GM21526 (cell line): ENCODE data around the gene SMARCA4.
"Not testable (repeated sequence)": the region's sequence is repeated elsewhere in the genome, so short reads cannot be mapped to it uniquely, and the experiment has no call there.

Experiments
- ATAC-seq: cut with Tn5 transposase; IDR thresholded peaks from one replicate; pipeline ENCODE4 v1.9.1; 2021; ENCODE audit warnings: moderate library complexity; ENCODE audit not compliant: unreplicated experiment, low FRiP score

The SMARCA4 gene

DNA sequence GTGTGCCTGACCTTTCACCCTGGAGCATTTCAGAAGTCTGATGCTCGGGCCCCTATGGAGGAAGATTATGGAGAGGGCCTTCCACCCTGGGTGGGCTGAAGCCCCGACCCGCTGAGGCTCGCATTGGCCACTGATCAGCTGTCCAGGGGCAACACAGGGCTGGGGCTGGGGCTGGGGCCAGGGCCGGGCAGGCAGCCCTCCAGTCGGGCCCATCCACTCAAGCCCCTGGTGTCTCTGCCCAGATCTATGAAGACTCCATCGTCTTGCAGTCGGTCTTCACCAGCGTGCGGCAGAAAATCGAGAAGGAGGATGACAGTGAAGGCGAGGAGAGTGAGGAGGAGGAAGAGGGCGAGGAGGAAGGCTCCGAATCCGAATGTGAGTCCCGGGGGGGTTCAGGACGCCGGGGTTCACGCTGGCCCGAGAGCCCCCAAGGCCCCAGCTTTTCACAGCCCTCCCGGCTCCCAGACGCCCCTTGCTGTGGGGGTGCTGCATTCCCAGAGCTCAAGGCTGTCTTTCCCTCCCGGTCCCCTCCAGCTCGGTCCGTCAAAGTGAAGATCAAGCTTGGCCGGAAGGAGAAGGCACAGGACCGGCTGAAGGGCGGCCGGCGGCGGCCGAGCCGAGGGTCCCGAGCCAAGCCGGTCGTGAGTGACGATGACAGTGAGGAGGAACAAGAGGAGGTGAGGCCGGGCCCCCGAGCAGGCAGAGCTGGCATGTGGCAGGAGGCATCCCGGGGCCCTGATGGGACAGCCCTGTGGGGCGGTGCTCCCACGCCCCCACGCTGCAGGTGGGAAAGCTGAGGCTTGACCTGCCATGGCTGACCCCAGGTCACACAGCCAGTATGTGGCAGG lies 98.9 kb downstream of the SMARCA4 start:
- no peak for ATAC-seq

DNA sequence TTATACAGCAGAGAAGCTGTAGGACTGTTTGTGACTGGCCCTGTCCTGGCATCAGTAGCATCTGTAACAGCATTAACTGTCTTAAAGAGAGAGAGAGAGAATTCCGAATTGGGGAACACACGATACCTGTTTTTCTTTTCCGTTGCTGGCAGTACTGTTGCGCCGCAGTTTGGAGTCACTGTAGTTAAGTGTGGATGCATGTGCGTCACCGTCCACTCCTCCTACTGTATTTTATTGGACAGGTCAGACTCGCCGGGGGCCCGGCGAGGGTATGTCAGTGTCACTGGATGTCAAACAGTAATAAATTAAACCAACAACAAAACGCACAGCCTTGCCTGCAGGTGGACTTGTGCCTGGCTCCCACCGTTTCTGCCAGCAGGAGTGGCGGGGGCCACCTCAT lies 101.1 kb downstream of the SMARCA4 start:
- no peak for ATAC-seq

DNA sequence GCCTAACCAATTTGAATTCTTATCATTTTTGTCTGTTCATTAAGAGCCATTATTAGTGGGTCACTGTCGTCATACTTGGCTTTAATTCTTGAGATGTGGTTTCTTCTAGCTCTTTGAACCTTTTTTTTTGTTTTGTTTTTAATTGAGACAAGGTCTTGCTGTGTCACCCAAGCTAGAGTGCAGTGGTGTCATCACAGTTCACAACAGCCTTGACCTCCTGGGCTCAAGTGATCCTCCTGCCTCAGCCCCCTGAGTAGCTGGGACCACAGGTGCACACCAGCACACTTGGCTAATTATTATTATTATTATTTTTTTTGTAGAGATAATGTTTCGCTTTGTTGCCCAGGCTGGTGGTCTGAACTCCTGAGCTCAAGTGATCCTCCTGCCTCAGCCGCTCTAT lies 102.6 kb downstream of the SMARCA4 start:
- ATAC-seq: no peak

DNA sequence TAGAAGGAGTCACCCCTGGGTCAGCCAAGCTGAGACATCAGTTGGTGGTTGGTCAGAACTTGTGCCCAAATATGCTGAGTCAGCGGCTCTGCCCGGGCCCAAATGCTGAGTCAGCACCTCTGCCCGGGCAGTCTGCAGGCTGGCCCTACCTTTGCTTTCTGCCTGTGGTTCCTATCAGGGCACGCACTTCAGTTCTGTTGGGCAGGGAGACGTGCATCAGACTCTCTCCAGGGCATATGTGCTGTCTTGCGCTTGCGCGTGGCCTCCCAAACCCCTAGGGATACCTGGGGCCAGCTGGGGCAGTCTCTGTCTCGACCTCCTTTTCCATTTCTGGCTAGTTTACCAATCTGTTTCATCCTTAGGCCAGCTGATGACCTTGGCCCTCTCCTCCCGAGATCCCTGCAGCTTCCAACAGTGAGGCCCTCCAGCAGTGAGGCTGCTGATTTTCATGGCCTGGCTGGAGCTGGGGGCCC lies 104.0 kb downstream of the SMARCA4 start:
- no peak for ATAC-seq

DNA sequence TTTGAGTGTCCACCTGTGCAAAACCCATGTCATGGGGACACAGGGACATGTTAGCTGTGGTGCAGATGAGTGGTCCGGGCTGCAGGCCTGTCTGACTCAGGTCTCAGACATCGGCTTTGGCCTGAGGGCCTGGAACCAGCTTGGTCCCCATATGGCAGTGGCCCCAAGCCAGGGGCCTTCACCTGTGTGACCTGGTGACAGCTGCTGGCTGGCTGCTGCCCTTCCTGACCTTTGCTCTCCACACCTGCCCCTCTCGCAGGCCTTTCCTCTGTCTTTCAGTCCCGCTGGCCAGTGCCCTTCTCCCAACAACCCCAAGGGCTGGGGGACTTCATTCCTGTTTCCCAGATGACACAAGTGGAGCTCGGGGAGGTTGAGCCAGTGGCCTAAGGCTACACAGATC lies 105.5 kb downstream of the SMARCA4 start:
- ATAC-seq: no peak

DNA sequence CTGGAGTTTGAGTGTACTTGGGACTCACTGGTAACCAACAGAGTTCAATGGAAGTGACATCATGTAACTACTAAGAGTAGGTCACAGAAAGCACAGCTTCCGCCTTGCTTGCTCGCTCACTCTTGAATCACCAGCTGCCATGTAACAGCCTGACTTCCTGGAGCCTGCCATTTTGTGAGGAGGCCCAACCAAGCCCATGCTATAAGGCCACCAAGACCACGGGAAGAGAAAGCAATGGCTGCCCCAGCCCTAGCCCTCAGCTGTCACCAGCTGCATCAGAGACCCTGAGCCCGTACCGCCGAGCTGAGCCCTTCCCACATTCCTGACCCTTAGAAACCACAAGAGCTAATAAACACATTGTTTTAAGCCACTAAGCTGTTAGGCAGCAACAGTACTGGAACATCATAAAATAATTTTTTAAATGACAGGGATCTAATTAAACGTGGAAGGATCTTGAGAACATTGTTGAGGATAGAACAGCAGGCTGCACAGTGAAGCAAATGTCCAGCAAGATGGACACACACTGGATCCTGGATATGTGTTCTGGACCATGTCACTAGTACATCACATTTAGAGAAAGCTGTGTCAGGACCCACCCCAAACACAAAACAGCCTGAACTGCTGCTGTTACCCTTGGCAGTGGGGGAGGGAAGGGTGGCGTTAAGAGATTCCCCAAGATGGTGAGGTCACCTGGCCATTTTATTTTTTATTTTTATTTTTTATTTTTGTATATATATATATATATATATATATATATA lies 106.7 kb downstream of the SMARCA4 start:
- no peak for ATAC-seq

DNA sequence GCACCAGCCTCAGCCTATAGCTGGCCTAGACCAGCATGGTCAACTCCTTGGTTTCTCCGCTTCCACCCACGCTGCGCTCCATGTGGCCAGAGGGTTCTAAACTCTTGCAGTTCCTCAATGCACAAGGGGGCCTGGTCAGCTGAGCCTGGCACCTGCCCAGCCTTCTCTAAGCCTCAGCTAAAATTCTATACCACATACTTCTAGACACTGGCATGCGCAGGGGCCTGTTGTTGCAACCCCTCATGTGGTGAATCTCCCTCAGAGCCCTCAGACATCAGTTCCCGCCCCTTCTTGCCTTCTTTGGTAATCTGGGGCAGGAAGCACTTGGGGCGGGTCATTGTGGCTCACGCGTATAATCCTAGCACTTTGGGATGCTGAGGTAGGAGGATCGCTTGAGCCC lies 108.7 kb downstream of the SMARCA4 start:
- ATAC-seq: no peak

DNA sequence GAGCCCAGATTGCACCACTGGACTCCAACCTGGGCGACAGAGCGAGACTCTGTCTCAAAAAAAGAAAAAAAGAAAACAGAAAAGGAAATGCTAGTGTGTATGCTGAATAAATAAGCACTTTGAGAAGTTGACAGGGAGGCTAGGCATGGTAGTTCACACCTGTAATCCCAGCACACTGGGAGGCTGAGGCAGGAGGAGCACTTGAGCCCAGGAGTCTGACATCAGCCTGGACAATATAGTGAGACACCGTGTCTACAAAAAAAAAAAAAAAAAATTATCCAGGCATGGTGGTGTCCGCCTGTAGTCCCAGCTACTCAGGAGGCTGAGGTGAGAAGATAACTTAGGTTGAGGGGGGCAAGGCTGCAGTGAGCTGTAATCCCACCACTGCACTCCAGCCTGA lies 109.3 kb downstream of the SMARCA4 start:
- no peak for ATAC-seq

DNA sequence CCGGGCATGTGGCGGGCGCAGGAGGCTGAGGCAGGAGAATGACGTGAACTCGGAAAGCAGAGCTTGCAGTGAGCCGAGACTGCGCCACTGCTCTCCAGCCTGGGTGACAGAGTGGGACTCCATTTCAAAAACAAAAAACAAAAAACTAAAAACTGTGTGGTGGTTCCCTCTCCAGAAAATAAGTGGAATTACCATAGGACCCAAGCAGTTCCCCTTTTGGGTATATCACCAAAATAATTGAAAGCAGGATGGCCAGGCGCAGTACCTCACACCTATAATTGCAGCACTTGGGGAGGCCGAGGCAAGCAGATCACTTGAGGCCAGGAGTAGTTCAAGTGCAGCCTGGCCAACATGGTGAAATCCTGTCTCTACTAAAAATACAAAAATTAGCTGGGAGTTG lies 112.7 kb downstream of the SMARCA4 start:
- no peak for ATAC-seq

DNA sequence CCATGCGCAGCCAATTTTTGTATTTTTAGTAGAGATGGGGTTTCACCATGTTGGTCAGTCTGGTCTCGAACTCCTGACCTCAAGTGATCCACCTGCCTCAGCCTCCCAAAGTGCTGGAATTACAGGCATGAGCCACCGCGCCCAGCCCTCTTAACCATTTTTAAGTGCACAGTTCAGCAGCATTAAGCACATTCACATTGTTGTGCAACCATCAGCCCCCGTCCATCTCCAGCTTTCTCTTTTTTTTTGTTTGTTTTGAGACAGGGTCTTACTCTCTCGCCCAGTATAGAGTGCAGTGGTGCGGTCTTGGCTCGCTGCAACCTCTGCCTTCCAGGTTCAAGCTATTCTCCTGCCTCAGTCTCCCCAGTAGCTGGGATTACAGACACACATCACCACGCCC lies 116.0 kb downstream of the SMARCA4 start:
- ATAC-seq: not testable (repeated sequence)

DNA sequence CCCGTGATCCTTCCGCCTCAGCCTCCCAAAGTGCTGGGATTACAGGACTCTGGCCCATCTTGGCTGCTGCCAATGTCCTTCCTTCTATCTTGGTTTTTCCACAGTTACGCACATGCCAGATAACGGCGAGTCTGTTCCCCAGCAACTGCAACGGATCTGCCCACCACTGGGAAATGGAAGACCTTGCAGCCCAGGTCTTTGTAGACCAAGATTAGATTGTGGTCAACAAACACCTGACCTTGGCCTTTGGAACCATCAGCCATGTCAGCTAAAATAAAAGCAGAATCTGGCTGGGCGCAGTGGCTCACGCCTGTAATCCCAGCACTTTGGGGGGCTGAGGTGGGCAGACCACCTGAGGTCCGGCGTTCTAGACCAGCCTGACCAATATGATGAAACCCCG lies 118.1 kb downstream of the SMARCA4 start:
- no peak for ATAC-seq

DNA sequence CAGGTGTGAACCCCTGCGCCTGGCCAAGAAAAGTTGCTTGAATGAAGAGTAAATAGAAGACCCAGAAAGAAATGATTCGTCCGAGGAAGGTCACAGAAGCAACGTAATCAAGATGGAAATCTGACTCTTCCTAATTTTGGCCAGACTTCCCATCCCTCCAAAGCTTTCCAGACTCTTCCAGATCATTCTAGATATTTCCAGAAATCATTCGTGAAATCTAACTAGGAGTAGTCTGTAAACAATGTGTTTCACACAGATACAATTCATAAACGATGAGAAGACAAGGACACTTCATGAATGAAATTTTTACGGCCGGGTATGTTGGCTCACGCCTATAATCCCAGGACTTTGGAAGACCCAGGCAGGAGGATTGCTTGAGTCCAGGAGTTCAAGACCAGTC lies 119.2 kb downstream of the SMARCA4 start:
- no peak for ATAC-seq

DNA sequence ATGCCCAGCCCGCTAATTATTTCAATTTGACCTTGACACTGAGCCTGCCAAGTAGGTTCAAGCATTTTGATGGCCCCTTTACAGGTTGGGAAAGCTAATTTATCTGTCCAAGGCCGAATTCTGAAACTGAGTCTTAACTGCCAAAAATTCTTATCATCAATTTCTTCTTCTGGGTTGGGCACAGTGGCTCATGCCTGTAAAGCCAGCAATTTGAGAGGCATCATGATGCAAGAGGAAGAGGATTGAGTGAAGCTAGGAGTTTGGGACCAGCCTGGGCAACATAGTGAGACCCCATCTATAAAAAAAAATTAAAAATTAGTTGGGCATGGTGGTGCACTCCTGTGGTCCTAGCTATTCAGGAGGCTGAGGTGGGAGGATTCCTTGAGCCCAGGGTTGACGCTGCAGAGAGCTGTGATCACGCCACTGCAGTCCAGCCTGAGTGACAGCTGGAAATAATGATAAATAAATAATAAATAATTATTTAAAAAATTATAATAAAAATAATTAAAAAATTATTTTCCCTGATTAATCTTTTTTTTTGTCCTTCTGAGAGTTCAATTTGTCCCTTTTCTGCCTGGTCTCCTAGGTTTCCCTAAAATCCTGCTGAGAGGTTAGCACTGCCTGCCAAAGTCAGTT lies 127.2 kb downstream of the SMARCA4 start:
- ATAC-seq: no peak

DNA sequence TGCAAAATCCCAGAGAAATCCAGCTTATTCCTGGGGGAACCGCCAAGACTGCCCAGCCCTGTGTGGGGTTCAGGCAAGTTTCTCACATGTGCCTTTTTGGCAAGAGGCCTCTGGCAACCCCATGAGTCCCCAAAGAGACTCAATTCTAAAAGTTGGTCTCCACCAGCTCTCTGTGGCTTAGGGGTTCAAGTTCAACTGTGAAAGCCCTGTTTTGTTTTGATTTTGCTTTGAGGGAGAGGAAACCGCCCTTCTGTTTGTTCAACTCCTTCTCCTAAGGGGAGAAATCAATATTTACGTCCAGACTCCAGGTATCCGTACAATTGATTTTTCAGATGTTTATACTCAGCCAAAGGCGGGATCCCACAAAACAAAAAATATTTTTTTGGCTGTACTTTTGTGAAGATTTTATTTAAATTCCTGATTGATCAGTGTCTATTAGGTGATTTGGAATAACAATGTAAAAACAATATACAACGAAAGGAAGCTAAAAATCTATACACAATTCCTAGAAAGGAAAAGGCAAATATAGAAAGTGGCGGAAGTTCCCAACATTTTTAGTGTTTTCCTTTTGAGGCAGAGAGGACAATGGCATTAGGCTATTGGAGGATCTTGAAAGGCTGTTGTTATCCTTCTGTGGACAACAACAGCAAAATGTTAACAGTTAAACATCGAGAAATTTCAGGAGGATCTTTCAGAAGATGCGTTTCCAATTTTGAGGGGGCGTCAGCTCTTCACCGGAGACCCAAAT lies 127.8 kb downstream of the SMARCA4 start:
- ATAC-seq: no peak

DNA sequence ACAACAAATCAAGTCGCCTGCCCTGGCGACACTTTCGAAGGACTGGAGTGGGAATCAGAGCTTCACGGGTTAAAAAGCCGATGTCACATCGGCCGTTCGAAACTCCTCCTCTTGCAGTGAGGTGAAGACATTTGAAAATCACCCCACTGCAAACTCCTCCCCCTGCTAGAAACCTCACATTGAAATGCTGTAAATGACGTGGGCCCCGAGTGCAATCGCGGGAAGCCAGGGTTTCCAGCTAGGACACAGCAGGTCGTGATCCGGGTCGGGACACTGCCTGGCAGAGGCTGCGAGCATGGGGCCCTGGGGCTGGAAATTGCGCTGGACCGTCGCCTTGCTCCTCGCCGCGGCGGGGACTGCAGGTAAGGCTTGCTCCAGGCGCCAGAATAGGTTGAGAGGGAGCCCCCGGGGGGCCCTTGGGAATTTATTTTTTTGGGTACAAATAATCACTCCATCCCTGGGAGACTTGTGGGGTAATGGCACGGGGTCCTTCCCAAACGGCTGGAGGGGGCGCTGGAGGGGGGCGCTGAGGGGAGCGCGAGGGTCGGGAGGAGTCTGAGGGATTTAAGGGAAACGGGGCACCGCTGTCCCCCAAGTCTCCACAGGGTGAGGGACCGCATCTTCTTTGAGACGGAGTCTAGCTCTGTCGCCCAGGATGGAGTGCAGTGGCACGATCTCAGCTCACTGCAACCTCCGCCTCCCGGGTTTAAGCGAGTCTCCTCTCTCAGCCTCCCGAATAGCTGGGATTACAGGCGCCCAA lies 128.6 kb downstream of the SMARCA4 start, which contains the start of gene LDLR:
LDLR (plus strand) TSS at position 210 of the 760 bp plus-strand sequence; CDS start at position 296, 86 bp downstream.
- no peak for ATAC-seq

DNA sequence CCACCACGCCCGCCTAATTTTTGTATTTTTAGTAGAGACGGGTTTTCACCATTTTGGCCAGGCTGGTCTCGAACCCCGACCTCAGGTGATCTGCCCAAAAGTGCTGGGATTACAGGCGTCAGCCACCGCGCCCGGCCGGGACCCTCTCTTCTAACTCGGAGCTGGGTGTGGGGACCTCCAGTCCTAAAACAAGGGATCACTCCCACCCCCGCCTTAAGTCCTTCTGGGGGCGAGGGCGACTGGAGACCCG lies 129.1 kb downstream of the SMARCA4 start:
- peak; percentile 1 for ATAC-seq

DNA sequence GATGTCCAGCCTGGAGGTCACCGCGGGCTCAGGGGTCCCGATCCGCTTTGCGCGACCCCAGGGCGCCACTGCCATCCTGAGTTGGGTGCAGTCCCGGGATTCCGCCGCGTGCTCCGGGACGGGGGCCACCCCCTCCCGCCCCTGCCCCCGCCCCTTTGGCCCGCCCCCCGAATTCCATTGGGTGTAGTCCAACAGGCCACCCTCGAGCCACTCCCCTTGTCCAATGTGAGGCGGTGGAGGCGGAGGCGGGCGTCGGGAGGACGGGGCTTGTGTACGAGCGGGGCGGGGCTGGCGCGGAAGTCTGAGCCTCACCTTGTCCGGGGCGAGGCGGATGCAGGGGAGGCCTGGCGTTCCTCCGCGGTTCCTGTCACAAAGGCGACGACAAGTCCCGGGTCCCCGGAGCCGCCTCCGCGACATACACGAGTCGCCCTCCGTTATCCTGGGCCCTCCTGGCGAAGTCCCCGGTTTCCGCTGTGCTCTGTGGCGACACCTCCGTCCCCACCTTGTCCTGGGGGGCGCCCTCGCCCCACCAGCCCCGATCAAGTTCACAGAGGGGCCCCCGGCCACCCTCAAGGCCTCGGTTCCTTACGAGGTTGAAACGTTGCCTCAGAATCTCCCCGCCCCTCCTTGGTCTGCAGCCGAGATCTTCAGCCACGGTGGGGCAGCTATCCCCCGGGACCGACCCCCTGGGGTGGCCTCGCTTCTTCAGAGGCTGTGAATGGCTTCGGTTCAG lies 129.6 kb downstream of the SMARCA4 start:
- peak; percentile 62 for ATAC-seq

DNA sequence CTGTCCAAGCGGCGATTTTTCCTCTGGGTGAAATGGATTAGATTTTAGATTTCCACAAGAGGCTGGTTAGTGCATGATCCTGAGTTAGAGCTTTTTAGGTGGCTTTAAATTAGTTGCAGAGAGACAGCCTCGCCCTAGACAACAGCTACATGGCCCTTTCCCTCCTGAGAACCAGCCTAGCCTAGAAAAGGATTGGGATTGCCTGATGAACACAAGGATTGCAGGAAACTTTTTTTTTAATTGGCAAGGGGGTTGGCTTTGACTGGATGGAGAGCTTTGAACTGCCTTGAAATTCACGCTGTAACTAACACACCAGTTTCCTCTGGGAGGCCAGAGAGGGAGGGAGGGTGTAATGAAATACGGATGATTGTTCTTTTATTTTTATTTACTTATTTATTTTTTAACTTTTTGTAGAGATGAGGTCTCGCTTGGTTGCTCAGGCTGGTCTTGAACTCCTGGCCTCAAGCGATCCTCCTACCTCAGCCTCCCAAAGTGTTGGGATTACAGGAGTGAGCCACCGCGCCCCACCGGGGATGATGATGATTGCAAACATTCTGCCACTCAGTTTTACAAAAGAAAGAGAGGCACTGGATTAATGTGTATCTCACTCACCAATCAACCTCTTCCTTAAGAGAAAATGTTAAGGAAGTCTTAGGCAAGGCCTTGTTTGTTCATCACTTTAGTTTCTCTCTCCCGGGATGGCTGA lies 130.3 kb downstream of the SMARCA4 start:
- no peak for ATAC-seq

DNA sequence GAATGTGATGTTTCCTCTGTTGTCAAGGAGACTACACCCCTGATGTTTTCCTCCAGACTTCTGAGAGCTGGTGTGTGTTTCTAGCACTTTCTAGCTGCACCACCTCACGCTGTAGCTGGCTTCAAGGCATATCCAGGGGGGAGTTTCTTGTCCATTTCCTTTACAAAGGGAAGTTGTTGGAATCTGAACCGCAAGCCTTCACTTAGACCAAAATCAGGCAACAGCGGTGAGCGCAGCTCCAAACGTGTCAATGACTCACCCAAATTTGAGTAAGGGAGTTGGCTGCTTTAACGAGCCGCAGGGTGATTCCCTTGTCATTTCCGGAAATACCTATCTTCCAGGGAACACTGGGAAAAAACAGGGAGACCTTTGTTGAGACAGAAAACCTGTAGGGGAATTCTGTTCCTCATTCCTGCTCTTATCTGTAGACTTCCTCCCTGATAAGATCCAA lies 130.9 kb downstream of the SMARCA4 start:
- ATAC-seq: no peak
